ENCODE data around the gene VPS13D.

DNA sequence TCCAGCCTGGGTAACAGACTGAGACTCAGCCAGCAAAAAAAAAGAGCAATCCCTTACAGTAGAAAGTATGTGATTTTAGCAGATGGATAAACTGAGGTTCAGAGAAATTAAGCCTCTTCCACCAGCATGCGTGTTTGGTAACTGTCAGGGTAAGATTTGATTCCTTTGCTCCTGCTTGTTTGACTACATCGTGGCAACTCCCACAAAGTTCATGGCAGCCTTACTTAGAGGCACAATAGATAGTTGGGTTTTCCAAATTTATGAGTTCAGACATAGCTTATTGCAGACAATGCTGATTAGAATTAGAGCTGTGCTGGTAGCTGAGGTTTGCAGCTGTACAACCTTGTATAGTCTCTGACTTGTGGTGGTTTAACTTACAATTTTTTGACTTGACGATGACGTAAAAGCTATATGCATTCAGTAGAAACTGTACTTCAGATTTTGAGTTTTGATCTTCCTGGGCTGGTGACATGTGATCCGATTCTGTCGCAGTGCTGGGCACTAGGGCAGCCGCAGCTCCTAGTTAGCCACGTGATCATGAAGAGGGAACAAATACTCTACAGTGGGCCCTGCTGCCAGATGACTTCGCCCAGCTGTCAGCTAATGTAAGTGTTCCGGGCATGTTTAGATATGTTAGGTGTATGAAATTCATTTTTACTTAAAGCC is 220.4 kb downstream of the VPS13D start:
- no peak for TF ChIP-seq POLR2AphosphoS5 (IDR thresholded peaks at IDR 0.05; ENCODE audit: borderline replicate concordance, low read depth, low read length)
- TF ChIP-seq EZH2 (IDR thresholded peaks at IDR 0.05), result no peak
- no peak for TF ChIP-seq FOXP2 (optimal IDR thresholded peaks at IDR 0.05; ENCODE audit: control extremely low read depth, extremely low read length, insufficient read depth)

All from SK-N-MC (cell line).